CD14-positive monocyte (primary cell): Measurements from ENCODE around the gene NFKBIE. TPM values are rescaled to one million over a fixed set of nuclear protein-coding genes. Genes with fewer than 3 reads are reported as not detected.

Experiments
- DNase-seq, 3 donors: peaks; one replicate each; pipeline ENCODE4 v3.0.0-alpha.2; 2011 to 2022
- H2AFZ ChIP-seq: 2 replicates; pipeline ENCODE4 v1.6.0; 2012; ENCODE audit warnings: mild to moderate bottlenecking, low read depth, low read length, inconsistent platforms; ENCODE audit not compliant: insufficient read depth, poor library complexity, severe bottlenecking
- H3K27ac ChIP-seq, 2 donors: 1 replicate in 1 of 2; 2 replicates in 1 of 2; pipeline ENCODE4 v1.5.1; 2012 to 2013; ENCODE audit warnings: low read length in 2 of 2, control low read depth in 1 of 2, inconsistent platforms in 1 of 2, low read depth in 1 of 2, mild to moderate bottlenecking in 1 of 2
- H3K27me3 ChIP-seq, 2 donors: one replicate each; pipeline versions ENCODE4 v1.6.0 to v1.6.1; 2011 to 2013; ENCODE audit warnings: low read length in 2 of 2; ENCODE audit not compliant: control insufficient read depth in 2 of 2, insufficient read depth in 2 of 2
- H3K36me3 ChIP-seq, 2 donors: replicated peaks in 1 of 2; 1 replicate in 1 of 2; 2 replicates in 1 of 2; pipeline versions ENCODE4 v1.5.1 to v1.6.1; 2012 to 2013; ENCODE audit warnings: low read length in 2 of 2, control low read depth in 1 of 2, inconsistent platforms in 1 of 2, mild to moderate bottlenecking in 1 of 2; ENCODE audit not compliant: insufficient read depth in 2 of 2, control insufficient read depth in 1 of 2
- H3K4me1 ChIP-seq, 2 donors: 1 replicate in 1 of 2; 2 replicates in 1 of 2; pipeline versions ENCODE4 v1.5.1 to v1.6.1; 2012 to 2013; ENCODE audit warnings: low read length in 2 of 2, control low read depth in 1 of 2, inconsistent platforms in 1 of 2, mild to moderate bottlenecking in 1 of 2, moderate library complexity in 1 of 2; ENCODE audit not compliant: insufficient read depth in 2 of 2, control insufficient read depth in 1 of 2
- H3K4me2 ChIP-seq: replicated peaks from 2 replicates; pipeline ENCODE3; 2012; ENCODE audit warnings: low read length, moderate library complexity, mild to moderate bottlenecking; ENCODE audit not compliant: poor library complexity, severe bottlenecking; ENCODE audit errors: extremely low read depth
- H3K4me3 ChIP-seq, 3 experiments: fragments of 200-600 bp in 1 of 3; sonication (generic) in 1 of 3; replicated peaks in 1 of 3; 1 replicate in 2 of 3; 2 replicates in 1 of 3; pipeline ENCODE4 v1.5.1; 2011 to 2013; ENCODE audit warnings: low read length in 3 of 3, mild to moderate bottlenecking in 3 of 3, control low read depth in 2 of 3, low read depth in 2 of 3, inconsistent platforms in 1 of 3, moderate library complexity in 1 of 3
- H3K79me2 ChIP-seq: 2 replicates; pipeline ENCODE4 v1.6.0; 2012; ENCODE audit warnings: mild to moderate bottlenecking, control low read depth, inconsistent platforms, low read length, moderate library complexity; ENCODE audit not compliant: insufficient read depth
- H3K9ac ChIP-seq: 2 replicates; pipeline ENCODE4 v1.6.0; 2017; ENCODE audit warnings: low read length, mild to moderate bottlenecking; ENCODE audit not compliant: insufficient read depth, poor library complexity, severe bottlenecking
- H3K9me3 ChIP-seq, 2 donors: replicated peaks in 1 of 2; 1 replicate in 1 of 2; 2 replicates in 1 of 2; pipeline versions ENCODE4 v1.5.1 to v1.6.1; 2012 to 2013; ENCODE audit warnings: low read length in 2 of 2, control low read depth in 1 of 2; ENCODE audit not compliant: control insufficient read depth in 1 of 2, insufficient read depth in 1 of 2
- H4K20me1 ChIP-seq: 2 replicates; pipeline ENCODE4 v1.6.0; 2012; ENCODE audit warnings: mild to moderate bottlenecking, low read length, control low read depth, moderate library complexity; ENCODE audit not compliant: insufficient read depth
- H3K27ac Mint-ChIP-seq, 7 donors: one replicate each; pipeline ENCODE4 v1.8.0; 2020; ENCODE audit warnings: mild to moderate bottlenecking in 7 of 7, mixed read lengths in 7 of 7, moderate library complexity in 6 of 7, inconsistent platforms in 2 of 7
- H3K27me3 Mint-ChIP-seq, 3 donors: one replicate each; pipeline ENCODE4 v1.8.0; 2021 to 2022; ENCODE audit warnings: low read depth in 3 of 3, mild to moderate bottlenecking in 3 of 3, mixed read lengths in 3 of 3, moderate library complexity in 3 of 3, inconsistent platforms in 1 of 3
- H3K36me3 Mint-ChIP-seq, 2 donors: one replicate each; pipeline ENCODE4 v1.8.0; 2020; ENCODE audit warnings: mixed read lengths in 2 of 2, inconsistent platforms in 1 of 2, mild to moderate bottlenecking in 1 of 2
- H3K4me1 Mint-ChIP-seq: one replicate; pipeline ENCODE4 v1.8.0; 2020; ENCODE audit warnings: mild to moderate bottlenecking, mixed read lengths
- H3K4me3 Mint-ChIP-seq, 2 donors: one replicate each; pipeline ENCODE4 v1.8.0; 2020; ENCODE audit warnings: mild to moderate bottlenecking in 2 of 2, mixed read lengths in 2 of 2, moderate library complexity in 1 of 2
- H3K9me3 Mint-ChIP-seq, 7 donors: one replicate each; pipeline ENCODE4 v1.8.0; 2020 to 2022; ENCODE audit warnings: mixed read lengths in 7 of 7, mild to moderate bottlenecking in 6 of 7, moderate library complexity in 6 of 7, inconsistent platforms in 2 of 7
- CTCF ChIP-seq: fragments of 200-600 bp; IDR thresholded peaks from one replicate; pipeline ENCODE4 v1.8.0; 2022; ENCODE audit warnings: antibody characterized with exemption, mild to moderate bottlenecking
- WGBS: methylation state at CpG from one replicate; pipeline ENCODE4 v1.1.5; 2013; ENCODE audit warnings: missing lambda C conversion rate; ENCODE audit not compliant: insufficient coverage; 5-methylcytosine and 5-hydroxymethylcytosine counted together
- intact Hi-C, 2 donors: fragments of 100-400 bp; cut with micrococcal nuclease; formaldehyde crosslinking; loops; one replicate each; pipeline versions ENCODE4 v1.15.0 to v1.15.1; 2023
- polyA plus RNA-seq, 3 donors: library from polyadenylated mRNA; depleted of rRNA in 1 of 3; unstranded in 2 of 3; stranded (reverse) in 1 of 3; fragments of 300-500 nt in 2 of 3; fragments of >200 nt in 1 of 3; fragmentation: Illumina TruSeq in 2 of 3; gene quantifications; 1 replicate in 2 of 3; 2 replicates in 1 of 3; pipeline ENCODE4 v1.2.3, GENCODE V29; 2012 to 2021

Gene NFKBIE
- polyA plus RNA-seq, 3 donors: 19.9 to 108 (median 23.2) TPM

GRCh38 chr6:44228031-44228430 lies 37.3 kb downstream of the NFKBIE start:
- H3K79me2 ChIP-seq: peaks cover 21% of the 10 kb centered on the region
- peaks cover 11% of the 10 kb centered on the region for H4K20me1 ChIP-seq
- H3K9ac ChIP-seq: no peak overlapping the region
- H3K36me3 ChIP-seq: peaks cover 5 to 14% of the 10 kb centered on the region in 2 donors
- no peak overlapping the region for H3K4me3 ChIP-seq
- Mint-ChIP-seq H3K4me3 (no peak overlapping the region), H3K9me3 (peaks cover 0 to 2% (median 0%) of the 10 kb centered on the region in 7 donors), H3K27ac (no peak overlapping the region), H3K4me1 (peaks cover 51% of the 10 kb centered on the region), H3K36me3 (peaks cover 15 to 32% of the 10 kb centered on the region in 2 donors), H3K27me3 (peaks cover 3 to 10% (median 5%) of the 10 kb centered on the region in 3 donors)
- DNase-seq: no peak
- H3K9me3 ChIP-seq: no peaks in the 10 kb centered on the region
- intact Hi-C loops: no loop called here
- H3K4me2 ChIP-seq: no peak overlapping the region
- no peak overlapping the region for H2AFZ ChIP-seq
- no CpG with 5 or more reads among the region's 6 CpGs for WGBS
- no peak for TF ChIP-seq CTCF
- no peak overlapping the region for H3K27ac ChIP-seq
- peaks cover 0 to 2% of the 10 kb centered on the region in 2 donors for H3K27me3 ChIP-seq
- peaks cover 34 to 38% of the 10 kb centered on the region in 2 donors for H3K4me1 ChIP-seq

GRCh38 chr6:44227148-44227793 lies 38.1 kb downstream of the NFKBIE start:
- WGBS: 100% methylated on average over 2 of the region's 7 CpGs
- no peak overlapping the region for H2AFZ ChIP-seq
- H3K27me3 ChIP-seq: peaks cover 0 to 7% of the 10 kb centered on the region in 2 donors
- peaks cover 37 to 41% of the 10 kb centered on the region in 2 donors for H3K4me1 ChIP-seq
- H3K79me2 ChIP-seq: peaks cover 21% of the 10 kb centered on the region
- Mint-ChIP-seq H3K27me3 (peaks cover 3 to 17% (median 7%) of the 10 kb centered on the region in 3 donors), H3K9me3 (peaks cover 0 to 2% (median 0%) of the 10 kb centered on the region in 7 donors), H3K27ac (peak overlapping the region in 1 of 7 donors; percentile 33), H3K36me3 (peaks cover 13 to 28% of the 10 kb centered on the region in 2 donors), H3K4me1 (peaks cover 55% of the 10 kb centered on the region), H3K4me3 (no peak overlapping the region)
- no peak overlapping the region for H3K4me2 ChIP-seq
- H3K27ac ChIP-seq: no peak overlapping the region
- peaks cover 11% of the 10 kb centered on the region for H4K20me1 ChIP-seq
- TF ChIP-seq CTCF: no peak
- H3K4me3 ChIP-seq: no peak overlapping the region
- intact Hi-C loops: no loop called here
- H3K9ac ChIP-seq: no peak overlapping the region
- H3K36me3 ChIP-seq: peaks cover 0 to 14% of the 10 kb centered on the region in 2 donors
- no peaks in the 10 kb centered on the region for H3K9me3 ChIP-seq
- no peak for DNase-seq
